Measurements from ENCODE around the gene MYH6. TPM values are rescaled to one million over a fixed set of nuclear protein-coding genes. Genes with fewer than 3 reads are reported as not detected.

Gene MYH6
- total and polyA plus RNA-seq, 2 of the 13 experiments (the other 11 are each of a cell fraction or from before 2014, with no cell fraction given): 0.01 TPM; not detected in 1

DNA sequence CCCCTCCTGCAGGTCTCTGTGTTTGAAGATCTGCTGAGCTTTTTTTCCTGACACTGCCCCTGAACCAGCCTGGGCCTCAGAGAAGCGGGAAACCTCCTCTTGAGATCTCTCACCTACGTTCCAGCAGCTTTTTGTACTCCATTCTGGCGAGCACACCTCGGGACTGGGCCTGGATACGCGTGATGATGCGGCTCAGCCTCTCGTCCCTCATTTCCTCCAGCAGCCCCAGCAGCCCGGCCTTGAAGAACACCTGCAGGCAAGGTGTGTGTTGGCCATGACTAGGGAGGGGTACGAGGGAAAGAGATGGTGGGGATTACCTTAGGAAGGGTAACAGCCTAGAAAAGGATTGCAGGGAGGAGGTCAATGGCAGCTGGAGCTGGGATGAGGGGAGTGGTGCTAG is 17.1 kb upstream of the MYH6 start:
- intact Hi-C loops (cut with micrococcal nuclease; ENCODE audit: unreplicated experiment): no loop called here
- ATAC-seq: no peak
- POLR2A ChIA-PET: no interaction called here

DNA sequence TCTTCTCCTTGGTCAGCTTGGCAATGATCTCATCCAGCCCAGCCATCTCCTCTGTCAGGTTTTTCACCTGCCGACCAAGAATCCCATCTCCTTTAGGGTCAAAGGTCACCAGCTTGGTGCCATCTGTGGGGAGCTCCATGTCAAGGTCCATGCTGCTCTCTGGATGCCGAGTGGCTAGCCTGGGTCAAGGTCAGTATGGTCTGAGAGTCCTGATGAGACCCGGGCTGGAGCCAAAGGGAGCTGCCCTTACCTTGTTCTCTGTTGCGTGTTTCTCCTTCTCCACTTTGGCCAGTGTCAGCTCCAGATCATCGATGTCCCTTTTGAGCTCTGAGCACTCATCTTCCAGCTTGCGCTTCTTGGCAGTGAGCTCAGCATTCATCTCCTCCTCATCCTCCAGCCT is 15.6 kb upstream of the MYH6 start:
- FAIRE-seq: no peak
- CTCF ChIA-PET (ENCODE audit: low intra/inter-chr PET ratio, low total read pairs): no interaction called here
- no peaks in the 10 kb centered on the region for H3K79me2 ChIP-seq (ENCODE audit: insufficient read depth, low read length)
- H3K27ac ChIP-seq (ENCODE audit: extremely low read length, insufficient read depth, low read length): no peak overlapping the region
- no peak overlapping the region for H2AFZ ChIP-seq (ENCODE audit: low read length)
- DNase-seq (ENCODE audit: low spot score): no peak
- no TSS peak for BruUV-seq (replicated peaks)
- H3K36me3 ChIP-seq (replicated peaks in 1 of 2; ENCODE audit: control insufficient read depth in 1 of 2, insufficient read depth in 2 of 2, low read length in 2 of 2): no peaks in the 10 kb centered on the region
- 53% methylated on average over 6 of the region's 6 CpGs for WGBS (ENCODE audit: low lambda C conversion rate)
- no peaks in the 10 kb centered on the region for H3K4me1 ChIP-seq (ENCODE audit: insufficient read depth, low read length)
- H3K4me3 ChIP-seq (replicated peaks in 1 of 3; ENCODE audit: insufficient read depth in 1 of 3, low read depth in 2 of 3, low read length in 3 of 3): no peak overlapping the region
- H3K4me2 ChIP-seq (ENCODE audit: low read depth, low read length): no peak overlapping the region
- TF ChIP-seq, protein P1, sequence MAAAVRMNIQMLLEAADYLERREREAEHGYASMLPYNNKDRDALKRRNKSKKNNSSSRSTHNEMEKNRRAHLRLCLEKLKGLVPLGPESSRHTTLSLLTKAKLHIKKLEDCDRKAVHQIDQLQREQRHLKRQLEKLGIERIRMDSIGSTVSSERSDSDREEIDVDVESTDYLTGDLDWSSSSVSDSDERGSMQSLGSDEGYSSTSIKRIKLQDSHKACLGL (CRISPR knock-in tag; IDR thresholded peaks at IDR 0.05): no peak
- peak; percentile 35; the same call in 1 of the 2 replicates for TF ChIP-seq NR2C2 (CRISPR knock-in tag; IDR thresholded peaks at IDR 0.05; ENCODE audit: borderline replicate concordance)
- no peak for TF ChIP-seq RELA (CRISPR knock-in tag; IDR thresholded peaks at IDR 0.05)
- TF ChIP-seq RXRA (CRISPR knock-in tag; IDR thresholded peaks at IDR 0.05): 0 out of 2 replicates have a peak, but pooled peaks have one; percentile 20
- TF ChIP-seq YEATS4 (CRISPR knock-in tag; IDR thresholded peaks at IDR 0.05; ENCODE audit: borderline replicate concordance): no peak
- no peak for TF ChIP-seq ZNF460 (CRISPR knock-in tag; IDR thresholded peaks at IDR 0.05; ENCODE audit: borderline replicate concordance)
- TF ChIP-seq SIX1 (CRISPR knock-in tag; IDR thresholded peaks at IDR 0.05; ENCODE audit: borderline replicate concordance): no peak
- TF ChIP-seq NR2F6 (IDR thresholded peaks at IDR 0.05): peak; percentile 23; the same call in 1 of the 2 replicates
- TF ChIP-seq NR2F6 (CRISPR knock-in tag; IDR thresholded peaks at IDR 0.05): no peak
- TF ChIP-seq ZNF367 (CRISPR knock-in tag; IDR thresholded peaks at IDR 0.05; ENCODE audit: borderline replicate concordance): no peak
- intact Hi-C loops (cut with micrococcal nuclease; ENCODE audit: unreplicated experiment): no loop called here
- H4K20me1 ChIP-seq (ENCODE audit: insufficient read depth, low read length): no peaks in the 10 kb centered on the region
- ATAC-seq: no peak
- no peaks in the 10 kb centered on the region for H3K9me3 ChIP-seq (ENCODE audit: low read length)
- H3K27me3 ChIP-seq (ENCODE audit: control insufficient read depth in 1 of 2, insufficient read depth in 2 of 2, low read length in 2 of 2): peaks cover 3 to 52% of the 10 kb centered on the region in 2 experiments; a peak in 4 of 5 replicates
- POLR2A ChIA-PET: interaction anchor here (1.7 kb wide), 1 partner anchor 13 kb away, joined by 3 read pairs; no protein-coding TSS in a partner anchor
- no peak overlapping the region for H3K9ac ChIP-seq (ENCODE audit: insufficient read depth, low read depth, low read length)
- in situ Hi-C loops (cut with HindIII; ENCODE audit: extremely low pct_ligation_motif_present, low pct_unique_long_range_greater_than_20kb): no loop called here

More for the DNA sequence above, 17.1 kb upstream of the MYH6 start:
- H3K27ac ChIP-seq (ENCODE audit: extremely low read length, insufficient read depth, low read length): no peak overlapping the region
- DNase-seq (ENCODE audit: low spot score): no peak
- H3K79me2 ChIP-seq (ENCODE audit: insufficient read depth, low read length): no peaks in the 10 kb centered on the region
- 12% methylated on average over 10 of the region's 10 CpGs for WGBS (ENCODE audit: low lambda C conversion rate)
- FAIRE-seq: no peak
- H3K4me2 ChIP-seq (ENCODE audit: low read depth, low read length): no peak overlapping the region
- in situ Hi-C loops (cut with HindIII; ENCODE audit: extremely low pct_ligation_motif_present, low pct_unique_long_range_greater_than_20kb): no loop called here
- no peaks in the 10 kb centered on the region for H3K9me3 ChIP-seq (ENCODE audit: low read length)
- no peaks in the 10 kb centered on the region for H3K4me1 ChIP-seq (ENCODE audit: insufficient read depth, low read length)
- H3K36me3 ChIP-seq (replicated peaks in 1 of 2; ENCODE audit: control insufficient read depth in 1 of 2, insufficient read depth in 2 of 2, low read length in 2 of 2): no peaks in the 10 kb centered on the region
- CTCF ChIA-PET (ENCODE audit: low intra/inter-chr PET ratio, low total read pairs): no interaction called here
- H2AFZ ChIP-seq (ENCODE audit: low read length): no peak overlapping the region
- H3K27me3 ChIP-seq (ENCODE audit: control insufficient read depth in 1 of 2, insufficient read depth in 2 of 2, low read length in 2 of 2): peaks cover 0 to 43% of the 10 kb centered on the region in 2 experiments; a peak in 4 of 5 replicates
- H3K9ac ChIP-seq (ENCODE audit: insufficient read depth, low read depth, low read length): no peak overlapping the region
- BruUV-seq (replicated peaks): no TSS peak
- H3K4me3 ChIP-seq (replicated peaks in 1 of 3; ENCODE audit: insufficient read depth in 1 of 3, low read depth in 2 of 3, low read length in 3 of 3): no peak overlapping the region
- TF ChIP-seq NFIB (CRISPR knock-in tag; IDR thresholded peaks at IDR 0.05; ENCODE audit: borderline replicate concordance) (0 out of 2 replicates have a peak, but pooled peaks have one; percentile 61), EHMT2 (IDR thresholded peaks at IDR 0.05; ENCODE audit: borderline replicate concordance, low read depth, low read length) (no peak)
- H4K20me1 ChIP-seq (ENCODE audit: insufficient read depth, low read length): no peaks in the 10 kb centered on the region
